Suprapubic skin (tissue), 3 donors: ENCODE data around the gene VPS39.

Experiments used
- CTCF ChIP-seq, 2 donors: fragments of 200-600 bp in 1 of 2; fragments of 450-650 bp in 1 of 2; sonication (generic) in 1 of 2; IDR thresholded peaks; one replicate each; pipeline ENCODE4 v1.5.1; 2016 to 2019; ENCODE audit warnings: antibody characterized with exemption in 2 of 2, mild to moderate bottlenecking in 1 of 2, moderate library complexity in 1 of 2
- POLR2A ChIP-seq, 2 donors: fragments of 450-650 bp; IDR thresholded peaks; one replicate each; pipeline ENCODE4 v1.6.1; 2017; ENCODE audit warnings: antibody characterized with exemption in 2 of 2, mild to moderate bottlenecking in 2 of 2, moderate library complexity in 2 of 2

DNA sequence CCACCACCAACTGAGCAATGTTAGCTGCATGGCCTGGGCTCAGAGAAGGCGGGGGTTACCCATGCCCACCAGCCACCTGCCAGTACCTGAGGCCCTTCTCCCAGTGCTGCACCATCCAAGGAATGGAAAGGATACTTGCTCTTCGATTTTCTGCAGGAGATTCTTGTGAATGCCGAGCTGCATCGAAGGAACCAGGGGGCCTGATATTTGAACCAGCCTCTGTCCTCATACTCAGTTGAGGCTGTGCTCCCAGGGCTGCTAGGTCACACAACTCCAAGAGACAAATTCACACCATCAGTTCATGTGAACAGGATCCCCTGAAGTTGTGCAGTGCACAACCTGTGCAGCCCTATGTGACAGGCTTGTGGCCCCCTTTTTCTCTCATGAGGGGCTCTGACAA lies 69.7 kb downstream of the VPS39 start:
- no peak for TF ChIP-seq CTCF (IDR thresholded peaks at IDR 0.05)
- no peak for TF ChIP-seq POLR2A (IDR thresholded peaks at IDR 0.05)
